Measurements from ENCODE around the gene SLC26A1.

DNA sequence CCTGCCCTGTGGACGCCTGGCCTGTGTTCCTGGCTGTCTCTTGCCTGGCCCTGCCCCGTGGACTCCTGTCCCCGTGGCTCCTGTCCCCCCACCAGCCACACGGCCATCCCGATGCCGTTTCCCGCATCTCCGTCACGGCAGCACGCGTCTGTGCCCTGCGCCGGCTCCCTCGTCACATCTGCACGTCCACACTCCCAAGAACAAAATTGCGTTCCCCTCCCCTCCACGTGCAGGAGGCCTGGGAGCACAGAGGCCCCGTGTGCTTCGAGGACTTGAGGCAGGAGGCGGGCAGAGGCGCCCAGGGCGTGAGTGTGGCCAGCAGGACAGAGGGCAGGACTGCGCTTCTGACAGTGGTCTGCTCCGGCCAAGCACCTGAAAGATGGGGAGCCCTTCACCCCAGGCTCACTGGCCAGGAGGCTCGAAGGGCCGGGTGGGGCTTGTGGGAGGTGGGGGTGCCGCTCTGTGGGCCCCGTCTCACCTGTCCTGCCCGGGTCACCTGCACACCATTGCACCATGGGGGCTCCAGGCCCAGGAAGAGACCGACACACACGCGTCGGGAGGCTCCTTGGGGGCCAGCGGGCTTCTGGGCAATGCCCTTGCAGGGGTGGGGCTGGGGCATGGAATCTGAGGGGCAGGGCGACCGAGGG is 35.5 kb upstream of the SLC26A1 start:
- TF ChIP-seq EZH2phosphoT487 (IDR thresholded peaks at IDR 0.05; ENCODE audit: insufficient read depth, low read depth), result no peak
- no peak for TF ChIP-seq EZH2 (IDR thresholded peaks at IDR 0.05; ENCODE audit: insufficient read depth, poor library complexity, severe bottlenecking)
